T-helper 1 cell (primary cell): Measurements from ENCODE around the gene WTAP.
A peak's percentile ranks its signal among the peaks of the same experiment; 100 is the strongest.
"Not testable (repeated sequence)": the region's sequence is repeated elsewhere in the genome, so short reads cannot be mapped to it uniquely, and the experiment has no call there.

Experiments
- DNase-seq, 5 donors: peaks; one replicate each; pipeline ENCODE4 v3.0.0-alpha.2; 2012 to 2020

Gene WTAP

GRCh38 chr6:159693894-159694545 is 33.3 kb upstream of the WTAP start:
- DNase-seq, result peak in 4 of 5 donors; percentile 21 to 60 (median 42)

GRCh38 chr6:159695984-159696383 is 31.3 kb upstream of the WTAP start:
- no peak for DNase-seq

GRCh38 chr6:159700970-159701369 is 26.3 kb upstream of the WTAP start:
- no peak for DNase-seq

- DNase-seq, result no peak
Observed at GRCh38 chr6:159701413-159701999, 25.8 kb upstream of the WTAP start.

GRCh38 chr6:159710603-159711002 is 16.7 kb upstream of the WTAP start:
- DNase-seq, result not testable (repeated sequence)

- DNase-seq, result not testable (repeated sequence)
Observed at GRCh38 chr6:159712389-159712788, 14.9 kb upstream of the WTAP start.

GRCh38 chr6:159713984-159714383 is 13.3 kb upstream of the WTAP start:
- DNase-seq, result no peak

GRCh38 chr6:159714404-159714803 is 12.9 kb upstream of the WTAP start:
- no peak for DNase-seq

GRCh38 chr6:159715166-159715565 is 12.1 kb upstream of the WTAP start:
- DNase-seq, result no peak

- DNase-seq, result no peak
Observed at GRCh38 chr6:159715605-159716004, 11.7 kb upstream of the WTAP start.

- DNase-seq, result no peak
Observed at GRCh38 chr6:159716247-159717096, 10.8 kb upstream of the WTAP start.

- no peak for DNase-seq
Observed at GRCh38 chr6:159718634-159719033, 8.7 kb upstream of the WTAP start.

GRCh38 chr6:159719287-159719686 is 8.0 kb upstream of the WTAP start:
- no peak for DNase-seq

- peak in 4 of 5 donors; percentile 17 to 55 (median 49) for DNase-seq
Observed at GRCh38 chr6:159720708-159721107, 6.6 kb upstream of the WTAP start.

GRCh38 chr6:159721981-159722380 is 5.3 kb upstream of the WTAP start:
- DNase-seq, result not testable (repeated sequence)

GRCh38 chr6:159722655-159723054 is 4.7 kb upstream of the WTAP start:
- no peak for DNase-seq

- no peak for DNase-seq
Observed at GRCh38 chr6:159723259-159723658, 4.0 kb upstream of the WTAP start.

- no peak for DNase-seq
Observed at GRCh38 chr6:159724778-159725177, 2.5 kb upstream of the WTAP start.

GRCh38 chr6:159725208-159725607 is 2.1 kb upstream of the WTAP start:
- DNase-seq, result not testable (repeated sequence)

- DNase-seq, result no peak
Observed at GRCh38 chr6:159726255-159726917, 920 bp upstream of the WTAP start.

GRCh38 chr6:159727717-159728445 is 575 bp downstream of the WTAP start:
- peak in 1 of 5 donors; percentile 61 for DNase-seq

GRCh38 chr6:159728531-159728964 is 1.2 kb downstream of the WTAP start:
- no peak for DNase-seq
